H1 (cell line): ENCODE measurements around the gene ACOT7. TPM values are rescaled to one million over a fixed set of nuclear protein-coding genes. Genes with fewer than 3 reads are reported as not detected.

Experiments used
- CTCF ChIA-PET: fragments of 300-600 bp; sonication (Branson Sonifier 250); formaldehyde crosslinking; loops from one replicate; lab custom pipeline; 2021; ENCODE audit not compliant: partially characterized antibody; lab: Charles Lee
- POLR2A ChIA-PET: fragments of 300-600 bp; sonication (Branson Sonifier 250); formaldehyde crosslinking; loops from one replicate; lab custom pipeline; 2021; ENCODE audit warnings: inconsistent platforms; ENCODE audit not compliant: partially characterized antibody; lab: Charles Lee
- DNase-seq, 2 experiments: peaks; one replicate each; pipeline versions ENCODE4 v3.0.0 to v3.0.0-alpha.2; 2010 to 2022; ENCODE audit warnings: low spot score in 2 of 2, low read depth in 1 of 2, mixed read lengths in 1 of 2
- FAIRE-seq: peaks from 2 replicates; lab custom pipeline; 2011; peaks lifted over from hg19 to GRCh38; lab: Jason Lieb, UNC
- H2AFZ ChIP-seq: 2 replicates; pipeline ENCODE4 v1.8.1; 2012; ENCODE audit warnings: low read length, inconsistent platforms
- H2AK5ac ChIP-seq: 2 replicates; pipeline ENCODE4 v1.6.1; 2013; ENCODE audit warnings: low read depth, low read length
- H2BK120ac ChIP-seq: replicated peaks from 2 replicates; pipeline ENCODE3; 2013; ENCODE audit warnings: low read depth, low read length, inconsistent platforms
- H2BK12ac ChIP-seq: 2 replicates; pipeline ENCODE4 v1.6.1; 2013; ENCODE audit warnings: low read depth, low read length
- H2BK15ac ChIP-seq: 2 replicates; pipeline ENCODE4 v1.6.1; 2013; ENCODE audit warnings: low read length
- H2BK20ac ChIP-seq: 2 replicates; pipeline ENCODE4 v1.6.1; 2013; ENCODE audit warnings: low read length
- H2BK5ac ChIP-seq: 2 replicates; pipeline ENCODE4 v1.6.1; 2013; ENCODE audit warnings: low read depth, low read length
- H3K14ac ChIP-seq: 2 replicates; pipeline ENCODE4 v1.6.1; 2013; ENCODE audit warnings: inconsistent platforms; ENCODE audit not compliant: insufficient read length
- H3K18ac ChIP-seq: 2 replicates; pipeline ENCODE4 v1.6.1; 2013; ENCODE audit warnings: low read length; ENCODE audit errors: extremely low read depth
- H3K23ac ChIP-seq: 2 replicates; pipeline ENCODE4 v1.6.1; 2013; ENCODE audit warnings: inconsistent platforms; ENCODE audit not compliant: insufficient read length
- H3K23me2 ChIP-seq: 2 replicates; pipeline ENCODE4 v1.6.1; 2013; ENCODE audit warnings: low read depth, low read length
- H3K27ac ChIP-seq: 2 replicates; pipeline ENCODE4 v1.6.1; 2011; ENCODE audit warnings: low read depth, low read length, inconsistent platforms
- H3K27me3 ChIP-seq, 4 experiments: replicated peaks in 1 of 4; 1 replicate in 1 of 4; 2 replicates in 3 of 4; pipeline versions ENCODE4 v1.6.1 to v1.8.1; 2011 to 2013; ENCODE audit warnings: low read length in 3 of 4, mild to moderate bottlenecking in 3 of 4, inconsistent platforms in 2 of 4, mixed read lengths in 2 of 4, moderate library complexity in 1 of 4; ENCODE audit not compliant: control insufficient read depth in 3 of 4, insufficient read depth in 3 of 4; ENCODE audit errors: extremely low read depth in 1 of 4
- H3K36me3 ChIP-seq, 4 experiments: 2 replicates each; pipeline versions ENCODE4 v1.6.1 to v1.8.1; 2011 to 2013; ENCODE audit warnings: mild to moderate bottlenecking in 4 of 4, low read length in 3 of 4, moderate library complexity in 2 of 4, control low read depth in 1 of 4, inconsistent platforms in 1 of 4; ENCODE audit not compliant: insufficient read depth in 4 of 4, control insufficient read depth in 2 of 4
- H3K4ac ChIP-seq: replicated peaks from 2 replicates; pipeline ENCODE3; 2013; ENCODE audit warnings: low read length, low read depth, mixed read lengths, inconsistent platforms; ENCODE audit not compliant: insufficient read length
- H3K4me1 ChIP-seq, 4 experiments: replicated peaks in 1 of 4; 1 replicate in 1 of 4; 2 replicates in 3 of 4; pipeline versions ENCODE4 v1.6.1 to v1.8.1; 2011 to 2013; ENCODE audit warnings: low read length in 3 of 4, inconsistent platforms in 2 of 4, mixed read lengths in 1 of 4; ENCODE audit not compliant: insufficient read depth in 4 of 4, control insufficient read depth in 3 of 4
- H3K4me2 ChIP-seq, 2 experiments: 2 replicates each; pipeline versions ENCODE4 v1.6.1 to v1.8.1; 2011 to 2013; ENCODE audit warnings: low read depth in 2 of 2, low read length in 2 of 2, control low read depth in 1 of 2, inconsistent platforms in 1 of 2, mild to moderate bottlenecking in 1 of 2; ENCODE audit not compliant: insufficient read depth in 1 of 2
- H3K4me3 ChIP-seq, 4 experiments: fragments of 200-600, 300-600 bp in 1 of 4; sonication (generic), shearing (Covaris generic), sonication (Bioruptor Twin) in 1 of 4; 2 replicates each; pipeline versions ENCODE4 v1.5.1 to v1.8.1; 2011 to 2016; ENCODE audit warnings: low read length in 4 of 4, low read depth in 3 of 4, control low read depth in 2 of 4, inconsistent platforms in 2 of 4, mild to moderate bottlenecking in 2 of 4, mixed read lengths in 1 of 4, moderate library complexity in 1 of 4; ENCODE audit not compliant: insufficient read depth in 2 of 4; ENCODE audit errors: extremely low read depth in 1 of 4
- H3K56ac ChIP-seq: replicated peaks from 2 replicates; pipeline ENCODE3; 2013; ENCODE audit warnings: low read depth, mild to moderate bottlenecking, mixed read lengths, low read length, inconsistent platforms; ENCODE audit not compliant: insufficient read length
- H3K79me1 ChIP-seq: 2 replicates; pipeline ENCODE4 v1.6.1; 2013; ENCODE audit warnings: low read depth, low read length, control low read depth
- H3K79me2 ChIP-seq, 2 experiments: 2 replicates each; pipeline versions ENCODE4 v1.6.1 to v1.8.1; 2012 to 2013; ENCODE audit warnings: low read length in 2 of 2, mild to moderate bottlenecking in 2 of 2, inconsistent platforms in 1 of 2; ENCODE audit not compliant: insufficient read depth in 2 of 2, control insufficient read depth in 1 of 2
- H3K9ac ChIP-seq, 4 experiments: replicated peaks in 1 of 4; 1 replicate in 1 of 4; 2 replicates in 3 of 4; pipeline versions ENCODE4 v1.6.1 to v1.8.1; 2011 to 2013; ENCODE audit warnings: low read depth in 3 of 4, low read length in 3 of 4, control low read depth in 2 of 4, mild to moderate bottlenecking in 2 of 4, moderate library complexity in 2 of 4, inconsistent platforms in 1 of 4; ENCODE audit errors: extremely low read depth in 1 of 4
- H3K9me3 ChIP-seq, 2 experiments: 2 replicates each; pipeline versions ENCODE4 v1.6.1 to v1.8.1; 2012 to 2013; ENCODE audit warnings: mild to moderate bottlenecking in 2 of 2, moderate library complexity in 2 of 2, control low read depth in 1 of 2, inconsistent platforms in 1 of 2, low read depth in 1 of 2, low read length in 1 of 2, mixed read lengths in 1 of 2; ENCODE audit not compliant: insufficient read depth in 2 of 2
- H4K20me1 ChIP-seq, 2 experiments: replicated peaks in 1 of 2; 2 replicates each; pipeline versions ENCODE3 to v1.8.1; 2011 to 2013; ENCODE audit warnings: inconsistent platforms in 2 of 2, low read length in 2 of 2, mild to moderate bottlenecking in 1 of 2; ENCODE audit not compliant: insufficient read depth in 2 of 2, control insufficient read depth in 1 of 2
- H4K5ac ChIP-seq: 2 replicates; pipeline ENCODE4 v1.6.1; 2013; ENCODE audit warnings: low read length, low read depth, mixed read lengths, inconsistent platforms; ENCODE audit not compliant: insufficient read length
- H4K8ac ChIP-seq: 2 replicates; pipeline ENCODE4 v1.8.0; 2013; ENCODE audit warnings: mild to moderate bottlenecking, moderate library complexity, low read length, inconsistent platforms; ENCODE audit not compliant: insufficient read depth; ENCODE audit errors: extremely low read depth
- H4K91ac ChIP-seq: replicated peaks from 2 replicates; pipeline ENCODE3; 2013; ENCODE audit warnings: low read length, mixed read lengths, inconsistent platforms; ENCODE audit not compliant: insufficient read length
- CREB1 ChIP-seq: IDR thresholded peaks from 2 replicates; pipeline ENCODE4 v1.6.1; 2012; ENCODE audit warnings: inconsistent platforms
- MAX ChIP-seq: IDR thresholded peaks from 2 replicates; pipeline ENCODE4 v1.6.1; 2012; ENCODE audit warnings: inconsistent platforms
- WGBS, 2 experiments: shearing (Covaris generic) in 1 of 2; methylation state at CpG; one replicate each; pipeline versions ENCODE4 v1.1.6 to v1.1.7; 2013 to 2015; ENCODE audit warnings: low lambda C conversion rate in 2 of 2, mixed read lengths in 2 of 2, inconsistent platforms in 1 of 2, low coverage in 1 of 2, missing lambda C conversion rate in 1 of 2; ENCODE audit not compliant: insufficient replicate concordance in 2 of 2, insufficient coverage in 1 of 2, insufficient read length in 1 of 2; ENCODE audit errors: extremely low coverage in 1 of 2, missing lambda C conversion rate in 1 of 2; 5-methylcytosine and 5-hydroxymethylcytosine counted together
- polyA plus RNA-seq, 7 experiments: library from polyadenylated mRNA; depleted of rRNA in 3 of 7; stranded (reverse) in 5 of 7; unstranded in 2 of 7; fragments of >200 nt in 5 of 7; fragments of 200-250 nt in 2 of 7; gene quantifications; 1 replicate in 5 of 7; 2 replicates in 1 of 7; 4 replicates in 1 of 7; pipeline versions ENCODE4 v1.2.1 to v1.2.3, GENCODE V29; 2011 to 2013; ENCODE audit warnings: missing spikeins in 2 of 7, mixed read lengths in 2 of 7
- total RNA-seq: library from RNA; stranded (reverse); fragmentation: NEBNext Ultra II Directional; extraction: Animal tissue kit (Norgen Biotek cat#: 25700); gene quantifications from 2 replicates; pipeline ENCODE4 v1.2.1, GENCODE V29; 2021
- TF ChIP-seq, protein P1 (sequence below): IDR thresholded peaks from 2 replicates; pipeline ENCODE4 v1.6.1; 2011; ENCODE audit warnings: low read length, improper control_type of control experiment

Gene ACOT7
- total and polyA plus RNA-seq, 2 of the 8 experiments (the other 6 are each of a cell fraction or from before 2014, with no cell fraction given): 151 to 214 TPM

GRCh38 chr1:6332821-6333220 lies 60.7 kb downstream of the ACOT7 start:
- peaks cover 4% of the 10 kb centered on the region for H3K79me1 ChIP-seq
- H2BK12ac ChIP-seq: no peak overlapping the region
- H3K14ac ChIP-seq: no peak overlapping the region
- H3K4me2 ChIP-seq: no peak overlapping the region
- no peak overlapping the region for H2AFZ ChIP-seq
- no peak overlapping the region for H3K56ac ChIP-seq
- H3K36me3 ChIP-seq: no peaks in the 10 kb centered on the region; a peak in 1 of 8 replicates
- CTCF ChIA-PET: interaction anchor here (0.6 to 15.2 kb wide), 11 partner anchors 11 to 82 kb away, joined by 3 to 280 read pairs (median 9); partner anchors contain the start of gene HES3
- peaks cover 0 to 6% of the 10 kb centered on the region in 2 experiments for H4K20me1 ChIP-seq
- no peak overlapping the region for H4K5ac ChIP-seq
- no peak overlapping the region for H4K8ac ChIP-seq
- no peaks in the 10 kb centered on the region for H3K27me3 ChIP-seq
- no peak for TF ChIP-seq CREB1
- TF ChIP-seq, protein P1, sequence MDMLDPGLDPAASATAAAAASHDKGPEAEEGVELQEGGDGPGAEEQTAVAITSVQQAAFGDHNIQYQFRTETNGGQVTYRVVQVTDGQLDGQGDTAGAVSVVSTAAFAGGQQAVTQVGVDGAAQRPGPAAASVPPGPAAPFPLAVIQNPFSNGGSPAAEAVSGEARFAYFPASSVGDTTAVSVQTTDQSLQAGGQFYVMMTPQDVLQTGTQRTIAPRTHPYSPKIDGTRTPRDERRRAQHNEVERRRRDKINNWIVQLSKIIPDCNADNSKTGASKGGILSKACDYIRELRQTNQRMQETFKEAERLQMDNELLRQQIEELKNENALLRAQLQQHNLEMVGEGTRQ: no peak
- no peak for TF ChIP-seq MAX
- POLR2A ChIA-PET: interaction anchor here (2.0 kb wide), 1 partner anchor 10 kb away, joined by 5 read pairs; no protein-coding TSS in a partner anchor
- H2AK5ac ChIP-seq: no peak overlapping the region
- no peak overlapping the region for H3K9ac ChIP-seq
- H2BK20ac ChIP-seq: no peak overlapping the region
- H2BK15ac ChIP-seq: no peak overlapping the region
- no peak overlapping the region for H3K23ac ChIP-seq
- H3K4me1 ChIP-seq: peaks cover 0 to 7% (median 3%) of the 10 kb centered on the region in 4 experiments; a peak in 4 of 7 replicates
- H3K4me3 ChIP-seq: no peak overlapping the region
- 94% methylated on average over 10 of the region's 10 CpGs; no CpG with 5 or more reads in 1 of the 2 experiments for WGBS, 2 experiments
- H2BK5ac ChIP-seq: no peak overlapping the region; the same call in 1 of the 2 replicates
- DNase-seq (no peak), FAIRE-seq (no peak)
- H3K4ac ChIP-seq: no peak overlapping the region
- no peak overlapping the region for H3K27ac ChIP-seq
- no peak overlapping the region for H2BK120ac ChIP-seq
- no peaks in the 10 kb centered on the region for H3K23me2 ChIP-seq
- no peaks in the 10 kb centered on the region for H3K9me3 ChIP-seq
- H3K79me2 ChIP-seq: no peaks in the 10 kb centered on the region; a peak in 1 of 4 replicates
- H3K18ac ChIP-seq: no peak overlapping the region
- no peak overlapping the region for H4K91ac ChIP-seq
